OCI-M2 (cell line): ENCODE data around the gene CRYBB1.

Experiments used
- DNase-seq: peaks from one replicate; lab custom pipeline; 2025; ENCODE audit not compliant: unreplicated experiment; lab: John Stamatoyannopoulos, UW

CRYBB1 gene

DNA sequence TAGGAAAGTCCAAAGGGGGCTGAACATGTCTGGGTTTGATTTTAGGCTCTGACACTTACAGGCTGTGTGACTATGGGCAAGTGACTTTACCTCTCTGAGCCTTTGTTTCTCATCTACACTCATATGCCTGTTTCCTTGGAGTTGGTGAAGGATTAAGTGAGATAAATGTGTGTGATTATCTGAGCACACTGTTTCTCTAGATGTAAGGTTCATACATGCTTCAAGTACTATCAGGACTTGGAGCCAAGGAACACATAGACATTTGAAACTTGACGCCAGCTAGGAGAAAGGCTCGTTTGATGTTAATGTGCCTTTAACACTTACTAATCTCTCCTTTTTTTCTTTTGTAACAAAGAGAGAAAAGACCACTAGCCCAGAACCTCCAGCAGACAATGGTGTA lies 9.7 kb downstream of the CRYBB1 start:
- DNase-seq, result no peak

DNA sequence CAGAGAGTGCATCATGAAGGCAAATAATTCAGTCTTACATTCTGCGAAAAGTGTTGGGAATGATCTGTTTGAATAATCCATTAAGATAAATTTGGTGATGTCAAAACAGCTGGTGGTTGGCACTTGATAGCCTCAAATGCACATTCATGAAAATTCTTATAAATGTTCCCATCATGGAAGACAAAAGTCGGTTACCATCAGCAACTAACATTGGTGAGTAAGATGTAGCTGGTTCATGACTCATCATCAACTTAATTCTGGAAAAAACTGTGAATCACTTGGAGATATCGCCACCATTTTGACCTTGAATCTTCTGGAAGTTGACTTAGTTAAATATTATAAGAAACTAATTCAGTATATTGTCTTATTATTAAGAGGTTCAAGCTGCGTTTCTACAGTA lies 11.2 kb downstream of the CRYBB1 start:
- DNase-seq, result no peak

DNA sequence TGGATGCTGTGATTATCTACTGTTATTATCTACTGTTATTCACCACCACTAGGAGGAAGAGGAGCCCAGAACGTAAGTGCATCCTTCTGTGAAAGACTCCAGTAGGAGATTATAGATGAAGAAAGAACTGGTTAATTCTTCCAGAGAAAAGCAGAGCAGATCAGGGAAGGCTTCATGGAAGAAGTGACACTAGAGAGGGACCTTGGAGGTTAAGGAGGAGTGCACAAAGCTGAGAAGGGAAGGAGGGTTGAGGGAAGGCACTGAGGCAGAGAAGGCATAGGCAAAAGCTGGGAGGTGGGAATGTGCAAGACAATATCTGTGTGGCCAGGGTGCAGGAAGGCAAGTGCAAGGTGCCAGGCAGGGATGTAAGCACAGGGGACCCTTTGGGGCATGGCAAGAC lies 13.5 kb downstream of the CRYBB1 start:
- no peak for DNase-seq

DNA sequence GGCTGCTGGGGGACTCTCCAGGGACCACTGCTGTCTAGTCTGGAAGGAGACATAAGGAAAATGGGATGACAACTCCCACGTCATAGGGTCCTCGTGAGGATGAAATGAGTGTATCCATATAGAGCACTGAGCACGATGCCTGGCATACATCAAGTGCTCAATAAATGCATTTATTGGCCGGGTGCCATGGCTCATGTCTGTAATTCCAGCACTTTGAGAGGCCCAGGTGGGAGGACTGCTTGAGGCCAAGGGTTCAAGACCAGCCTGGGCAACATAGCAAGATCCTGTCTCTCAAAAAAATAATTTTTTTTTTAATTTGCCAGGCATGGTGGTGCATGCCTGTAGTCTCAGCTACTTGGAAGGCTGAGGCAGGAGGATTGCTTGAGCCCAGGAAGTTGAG lies 15.7 kb downstream of the CRYBB1 start:
- no peak for DNase-seq

DNA sequence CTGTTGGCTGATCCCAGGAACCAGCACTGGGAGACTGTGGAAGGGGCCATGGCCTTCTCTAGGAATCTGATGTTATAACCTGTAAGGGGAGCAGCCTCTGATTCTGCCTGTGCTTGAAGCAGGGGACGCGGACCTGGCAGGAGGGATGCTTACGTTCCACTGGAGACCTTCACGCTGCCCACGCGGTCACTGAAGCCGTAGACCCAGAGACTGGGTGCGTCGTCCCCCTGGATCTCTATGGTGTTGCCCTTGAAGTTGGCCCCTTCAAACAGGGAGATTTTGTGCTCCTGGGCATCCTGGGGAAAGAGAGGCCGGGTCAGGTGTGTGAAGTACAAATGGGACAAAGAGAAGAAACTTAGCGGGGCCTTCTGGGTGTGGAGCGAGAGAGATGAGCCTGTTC lies 16.1 kb downstream of the CRYBB1 start:
- DNase-seq, result no peak

DNA sequence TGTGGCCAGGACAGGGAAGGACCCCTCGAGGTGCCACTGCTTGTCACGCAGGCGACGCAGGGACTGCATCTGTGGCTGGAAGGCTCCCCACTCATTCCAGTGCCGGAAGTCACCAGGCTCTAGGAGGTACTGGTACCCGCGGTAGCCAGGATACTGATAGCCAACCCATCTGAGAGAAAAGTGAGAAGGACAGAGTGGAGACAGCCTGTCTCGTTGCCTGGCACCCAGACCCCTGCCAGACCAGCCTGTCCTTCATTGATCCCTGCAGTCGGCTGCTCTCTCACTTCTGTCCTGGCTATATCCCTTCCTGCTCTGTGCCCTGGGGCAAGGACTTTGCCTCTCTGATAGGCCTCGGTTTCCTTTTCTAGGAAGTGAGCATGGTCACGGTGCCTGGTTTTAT lies 18.3 kb downstream of the CRYBB1 start:
- no peak for DNase-seq

DNA sequence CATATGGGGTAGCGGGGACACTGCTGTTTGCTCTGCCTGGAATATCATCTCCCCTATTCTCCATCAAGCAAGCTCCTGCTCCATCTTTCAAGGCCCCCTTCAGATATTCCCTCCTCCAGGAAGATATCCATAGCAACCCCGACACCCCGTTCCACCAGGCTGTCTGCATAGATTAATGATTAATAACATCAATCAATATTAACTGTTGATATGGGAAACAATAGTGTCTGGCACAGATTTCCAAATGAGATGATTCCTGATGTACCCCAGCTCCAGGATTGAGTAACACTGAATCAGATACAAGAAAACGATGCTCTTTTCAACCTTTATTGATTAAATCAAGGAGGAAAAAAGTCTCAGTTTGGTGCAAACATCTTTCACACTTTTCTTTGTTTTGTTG lies 20.3 kb downstream of the CRYBB1 start:
- no peak for DNase-seq

DNA sequence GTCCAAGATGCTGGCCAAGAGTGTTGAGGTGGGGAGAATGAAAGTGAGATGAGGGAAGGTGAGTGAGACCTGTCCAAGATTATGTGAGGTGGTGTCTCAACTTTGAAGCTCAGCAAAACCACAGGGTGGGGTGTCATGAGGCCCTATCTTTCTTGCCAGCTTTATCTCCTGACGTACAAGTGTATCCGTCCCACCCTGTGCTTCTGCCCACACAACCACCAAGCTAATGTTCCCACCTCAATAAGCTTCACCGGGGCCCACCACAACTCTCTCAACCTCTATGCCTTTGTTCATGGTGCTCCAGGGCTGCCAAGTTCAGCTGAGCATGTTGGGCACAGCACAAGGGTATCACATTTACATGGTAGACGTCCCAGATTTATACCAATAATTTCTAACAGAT lies 20.8 kb downstream of the CRYBB1 start:
- DNase-seq, result no peak

DNA sequence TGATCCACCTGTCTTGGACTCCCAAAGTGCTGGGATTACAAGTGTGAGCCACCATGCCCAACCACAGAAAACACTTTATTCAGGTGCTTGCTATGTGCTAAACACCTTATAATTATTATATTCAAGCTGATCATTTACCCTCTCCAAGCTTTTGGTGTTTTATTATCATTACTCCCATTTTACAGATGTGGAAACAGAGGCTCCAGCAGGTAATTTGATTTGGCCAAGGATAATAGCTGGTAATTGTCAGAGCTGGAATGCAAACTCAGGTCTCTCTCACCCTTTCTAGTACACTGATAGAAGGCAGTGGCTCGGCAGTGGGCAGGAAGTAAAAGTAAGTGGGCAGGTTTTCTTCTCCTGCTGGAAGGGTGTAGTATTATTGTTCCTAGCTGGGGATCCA lies 24.1 kb downstream of the CRYBB1 start:
- no peak for DNase-seq

DNA sequence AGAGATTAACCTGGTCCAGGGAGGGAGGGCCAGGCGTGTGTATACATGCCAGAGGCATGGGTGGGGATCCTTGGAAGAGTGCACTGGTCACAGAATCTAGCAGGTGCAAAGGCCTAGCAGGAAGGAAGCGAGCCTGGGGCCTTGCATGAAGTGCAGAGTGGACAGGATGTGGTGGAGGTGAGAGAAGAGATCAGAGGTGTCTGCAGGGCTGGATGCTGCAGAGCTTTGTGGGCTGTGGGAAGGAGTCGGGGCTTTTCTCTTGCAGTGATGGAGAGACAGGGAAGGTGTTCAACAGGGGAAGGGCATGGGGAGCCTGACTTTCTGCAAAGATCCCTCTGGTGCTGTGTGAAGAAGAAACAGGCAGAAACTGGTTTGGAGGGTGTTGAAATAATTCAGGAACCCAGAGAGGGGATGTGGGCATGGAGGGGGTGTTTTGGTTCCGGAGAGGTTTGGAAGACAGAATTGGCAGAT lies 25.4 kb downstream of the CRYBB1 start:
- no peak for DNase-seq

DNA sequence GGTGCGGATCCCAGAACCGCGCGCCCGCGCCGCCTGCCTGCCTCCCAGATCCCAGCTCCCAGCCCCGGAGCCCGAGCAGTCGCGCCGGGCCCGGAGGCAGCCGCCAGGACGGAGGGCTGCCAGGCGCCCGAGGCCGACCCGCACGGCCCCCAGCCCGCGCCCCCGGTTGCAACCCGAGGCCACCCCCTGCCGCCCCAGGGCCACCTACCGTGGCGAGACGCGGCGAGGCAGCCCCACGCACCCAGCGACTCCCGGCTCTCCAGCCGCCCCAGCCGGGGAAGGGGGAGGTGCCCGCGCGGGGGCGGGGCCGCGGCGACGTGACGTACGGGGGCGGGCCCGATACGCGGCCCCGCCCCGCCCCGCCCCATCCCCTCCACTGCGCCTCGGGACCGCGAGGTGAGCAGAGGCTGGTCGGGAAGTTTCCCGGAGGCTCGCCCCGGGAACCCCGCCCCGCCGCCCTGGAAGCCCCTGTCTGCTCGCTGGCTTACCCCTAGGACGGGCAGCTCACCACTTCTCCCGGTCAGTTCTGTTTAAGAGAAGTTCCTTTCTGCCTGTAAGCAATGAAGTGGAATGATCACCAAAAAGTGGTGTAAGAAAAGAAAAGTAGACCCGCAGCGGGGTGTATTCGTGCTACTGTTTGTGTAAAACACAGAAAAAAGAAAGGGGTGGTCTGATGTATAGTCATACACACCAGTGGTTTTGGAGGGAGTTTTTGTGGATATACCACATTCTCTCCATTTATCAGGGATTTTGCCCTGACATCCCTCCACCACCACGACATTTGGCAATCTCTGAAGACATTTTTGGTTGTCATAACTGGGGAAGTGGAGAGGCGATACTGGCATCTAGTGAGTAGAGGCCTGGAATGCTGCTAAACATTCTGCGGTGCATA lies 27.7 kb downstream of the CRYBB1 start, which contains the start of gene TPST2:
TPST2 (minus strand) TSS at position 288 of the 892 bp plus-strand sequence. CDS start 48,502 bp downstream, outside the sequence.
- no peak for DNase-seq

DNA sequence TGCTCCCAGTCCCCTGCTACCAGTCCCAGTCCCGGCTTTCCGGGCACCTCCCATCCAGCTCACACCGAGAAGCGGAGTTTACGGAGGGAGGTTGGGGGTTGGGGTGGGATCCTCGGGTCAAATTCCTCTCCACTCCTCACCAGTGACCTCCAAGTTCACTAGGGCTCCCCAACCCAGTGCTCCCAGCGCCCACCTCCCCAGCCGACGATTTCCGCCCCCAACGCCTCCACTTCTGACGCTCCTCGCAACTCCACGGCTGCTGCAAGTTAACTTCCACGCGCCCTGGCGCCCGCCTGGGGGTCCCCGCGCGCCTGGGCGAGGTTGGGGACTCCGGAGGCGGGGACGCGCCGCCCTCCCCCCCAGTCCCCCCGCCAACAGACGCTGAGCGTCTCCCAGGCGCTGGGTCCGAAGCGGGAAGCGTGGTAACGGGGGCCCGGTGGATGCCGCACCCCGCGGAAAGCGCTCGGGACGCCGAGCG lies 28.4 kb downstream of the CRYBB1 start:
- DNase-seq, result no peak

DNA sequence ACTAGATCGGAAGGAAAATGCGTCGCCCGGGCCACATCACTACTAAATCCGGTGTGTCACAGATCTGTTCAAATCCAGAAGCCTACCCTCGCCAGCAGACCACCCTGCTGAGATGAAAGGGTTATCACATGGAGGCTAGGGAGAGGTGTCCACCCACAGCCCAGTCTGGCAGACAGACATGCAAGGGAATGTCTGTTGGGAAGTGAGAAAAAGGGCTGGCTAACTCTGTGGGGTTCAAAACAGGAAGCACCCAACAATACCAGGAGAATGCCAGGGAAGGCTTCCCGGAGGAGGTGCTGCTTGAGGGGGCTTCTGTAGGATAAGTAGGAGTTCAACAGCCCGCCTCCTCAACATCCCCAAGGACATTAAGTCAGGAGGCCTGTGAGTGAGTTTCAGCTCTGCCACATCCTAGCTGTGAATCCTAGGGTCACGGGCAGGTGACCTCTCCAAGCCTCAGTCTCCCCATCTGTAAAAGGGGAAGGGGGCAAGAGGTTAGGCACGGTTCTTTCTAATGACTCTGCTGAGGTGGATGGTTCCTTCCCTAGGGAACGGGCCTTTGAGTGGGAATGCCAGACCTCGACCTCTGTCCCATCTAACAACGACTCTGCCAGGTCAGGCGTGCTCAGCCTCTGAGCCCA lies 29.0 kb downstream of the CRYBB1 start:
- no peak for DNase-seq

DNA sequence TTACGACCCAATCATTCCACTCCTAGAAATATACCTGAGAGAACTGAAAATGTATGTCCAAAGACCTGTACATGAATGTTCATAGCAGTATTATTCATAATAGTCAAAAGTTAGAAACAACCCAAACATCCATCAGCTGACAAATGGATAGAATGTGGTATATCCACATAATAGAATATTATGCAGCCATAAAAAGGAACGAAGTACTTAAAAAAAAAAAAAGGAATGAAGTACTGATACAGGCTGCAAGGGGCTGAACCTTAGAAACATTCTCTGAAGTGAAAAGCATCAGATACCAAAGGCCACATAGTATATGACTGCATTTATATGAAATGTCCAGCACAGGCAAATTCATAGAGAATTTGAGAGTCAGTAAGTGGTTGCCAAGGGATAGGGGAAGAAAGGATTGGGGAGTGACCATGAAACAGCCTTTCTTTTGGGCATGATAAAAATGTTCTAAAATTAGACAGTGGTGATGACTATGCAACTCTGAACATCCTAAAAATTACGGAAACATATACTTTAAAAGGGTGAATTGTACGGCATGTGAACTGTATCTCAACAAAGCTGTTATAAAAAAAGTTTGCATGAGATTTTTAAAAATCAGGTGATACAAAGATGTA lies 29.7 kb downstream of the CRYBB1 start:
- no peak for DNase-seq

DNA sequence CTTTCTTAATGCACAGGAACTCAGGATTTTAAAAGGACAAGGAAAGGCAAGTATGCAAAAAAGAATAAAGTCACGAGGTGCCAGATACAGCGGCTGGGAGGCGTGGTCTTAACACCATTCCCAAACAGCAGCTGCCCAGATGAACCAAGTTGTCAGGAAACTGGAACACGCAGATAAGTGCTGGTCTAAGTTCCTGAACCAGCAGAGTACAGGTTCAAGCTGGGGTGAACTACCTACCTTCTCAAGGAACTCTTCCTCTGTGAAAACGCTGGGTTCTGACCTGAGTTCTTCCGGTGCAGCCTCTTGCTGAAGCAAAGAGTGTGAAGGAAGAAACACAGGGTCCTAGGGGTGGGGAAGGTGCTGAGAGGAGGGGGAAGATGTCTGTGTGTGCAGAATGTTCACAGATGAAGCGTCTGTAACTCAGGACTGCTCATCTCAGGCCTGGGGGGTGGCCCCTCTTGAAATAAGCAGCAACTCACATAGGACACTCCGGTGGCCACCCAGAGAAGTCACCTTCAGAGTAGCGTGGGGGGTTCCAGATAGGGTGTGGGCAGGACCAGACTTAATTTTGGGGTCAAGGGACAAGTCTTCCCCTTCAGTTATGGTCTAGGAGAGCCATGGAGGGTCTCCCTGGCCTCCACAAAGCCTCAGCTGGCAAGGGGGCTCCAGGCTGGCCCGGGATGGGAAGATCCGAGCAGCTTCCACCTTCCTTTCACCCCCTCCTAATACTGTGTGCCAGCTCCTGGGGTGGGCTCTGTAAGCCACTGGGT lies 31.1 kb downstream of the CRYBB1 start:
- no peak for DNase-seq

DNA sequence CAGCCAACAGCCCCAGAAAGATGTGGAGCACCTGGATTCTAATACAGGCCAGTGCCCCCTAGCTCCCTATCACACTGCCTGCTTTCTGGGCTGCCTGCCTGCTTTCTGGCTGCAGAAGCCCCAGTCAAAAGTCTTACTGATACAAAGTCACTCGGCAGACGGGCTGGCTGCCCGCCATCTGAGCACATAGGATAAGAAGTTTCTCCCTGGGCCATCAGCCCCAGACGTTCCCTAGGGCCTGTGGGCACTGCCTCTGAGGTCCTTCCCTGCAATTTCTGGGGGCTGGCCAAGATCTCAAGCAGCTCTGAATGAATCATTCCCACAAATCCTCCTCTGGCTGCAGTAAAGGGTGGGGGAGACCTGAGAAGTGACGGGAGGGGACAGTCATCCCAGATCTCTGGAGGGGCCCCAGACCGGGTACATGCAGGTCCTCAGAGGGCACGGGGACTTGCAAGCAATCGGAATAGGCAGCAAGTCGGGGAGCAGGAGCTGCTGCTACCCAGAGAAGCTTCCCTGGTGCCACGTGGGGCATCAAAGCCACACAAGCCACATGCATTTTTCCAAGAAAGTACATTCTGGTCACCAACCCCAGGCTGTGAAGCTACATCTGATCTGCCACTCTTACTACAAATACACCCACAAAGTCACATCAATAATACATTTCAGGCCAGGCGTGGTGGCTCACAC lies 32.6 kb downstream of the CRYBB1 start:
- DNase-seq, result no peak

DNA sequence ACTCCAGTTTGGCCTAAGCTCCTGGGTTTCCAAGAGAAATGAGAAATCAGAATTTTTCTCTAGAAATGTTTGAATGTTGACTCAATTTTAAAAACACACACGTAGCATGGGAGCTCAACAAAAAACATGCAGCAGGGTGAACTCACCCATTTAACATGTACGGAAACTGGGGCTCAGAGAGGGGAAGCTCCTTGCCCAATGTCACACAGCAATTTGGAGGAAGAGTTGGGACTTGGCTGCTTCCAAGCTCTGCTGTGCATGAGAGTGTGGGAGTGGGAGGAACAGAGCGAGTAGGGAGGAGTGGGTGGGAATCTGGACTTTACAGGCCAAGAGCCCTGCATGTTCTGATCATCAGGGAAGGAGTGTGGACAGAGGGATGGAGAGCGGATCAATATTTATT lies 33.8 kb downstream of the CRYBB1 start:
- DNase-seq, result no peak

DNA sequence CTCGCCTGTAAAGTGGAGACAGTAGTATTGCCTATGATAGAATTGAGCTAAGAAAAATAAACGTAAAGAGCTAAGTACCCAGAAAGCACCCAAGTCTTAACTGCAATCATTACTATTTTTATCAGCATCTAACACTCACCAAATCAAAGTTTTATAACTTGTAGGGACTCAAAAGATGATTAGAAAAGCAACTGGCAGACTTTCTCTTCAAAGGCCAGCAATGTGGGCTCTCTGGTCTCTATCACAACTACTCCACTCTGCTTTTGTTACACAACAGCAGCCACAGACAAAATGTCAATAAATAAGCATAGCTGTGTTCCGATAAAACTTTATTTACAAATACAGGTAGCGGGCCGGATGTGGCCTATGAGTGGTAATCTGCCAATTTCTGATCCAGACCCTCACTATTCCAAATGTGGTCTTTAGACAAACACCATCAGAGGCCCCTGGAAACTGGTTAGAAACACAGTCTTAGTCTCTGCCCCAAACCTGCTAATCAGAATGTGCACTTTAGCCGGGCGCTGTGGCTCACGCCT lies 36.1 kb downstream of the CRYBB1 start:
- DNase-seq, result no peak

DNA sequence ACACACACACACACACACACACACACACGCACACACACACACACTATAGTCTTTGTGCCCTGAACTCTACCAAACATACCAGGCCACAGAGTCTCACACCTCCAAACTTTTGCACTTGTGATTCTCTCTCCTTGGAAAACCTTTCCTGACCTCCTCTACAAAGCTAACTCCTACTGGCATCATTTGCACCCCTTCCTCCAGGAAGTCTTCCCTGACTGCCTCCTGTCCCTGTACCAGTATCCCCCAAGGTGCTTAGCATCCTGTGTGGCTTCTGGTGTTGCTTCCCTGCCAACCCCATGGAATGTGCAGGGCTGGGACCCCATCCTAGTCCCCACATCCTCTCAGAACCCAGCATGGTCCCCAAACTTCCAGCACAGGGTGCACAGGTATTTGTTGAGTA lies 36.8 kb downstream of the CRYBB1 start:
- DNase-seq, result no peak
